NB4 (cell line): ENCODE measurements around the gene UBA1.

Source experiments
- CTCF ChIP-seq: IDR thresholded peaks from one replicate; pipeline ENCODE4 v1.5.1; 2012; ENCODE audit warnings: low read depth, low read length
- MAX ChIP-seq: IDR thresholded peaks from 2 replicates; pipeline ENCODE4 v1.6.1; 2011; ENCODE audit warnings: low read depth, low read length
- POLR2A ChIP-seq: IDR thresholded peaks from 2 replicates; pipeline ENCODE4 v1.6.1; 2011; ENCODE audit warnings: mild to moderate bottlenecking; ENCODE audit not compliant: insufficient read length; ENCODE audit errors: extremely low read depth

GRCh38 chrX:47145395-47146120 is 48.1 kb upstream of the UBA1 start:
- TF ChIP-seq CTCF: no peak
- TF ChIP-seq POLR2A: no peak
- no peak for TF ChIP-seq MAX
